ENCODE measurements around the gene CASP5.

The CASP5 gene

GRCh38 chr11:105023003-105023402 is at the start of gene CASP5:
Gene CASP5 (minus strand): TSS chr11:105023168. CDS start chr11:105023136, 32 bp downstream.
- TF ChIP-seq TEAD4 (IDR thresholded peaks at IDR 0.05) (no peak), EGR1 (IDR thresholded peaks at IDR 0.05) (no peak), FOXM1 (IDR thresholded peaks at IDR 0.05; ENCODE audit: borderline replicate concordance, low read depth) (no peak), USF1 (IDR thresholded peaks at IDR 0.05) (no peak), TCF12 (IDR thresholded peaks at IDR 0.05; ENCODE audit: low read depth) (no peak), REST (IDR thresholded peaks at IDR 0.05; ENCODE audit: low read depth) (no peak), YY1 (IDR thresholded peaks at IDR 0.05; ENCODE audit: low read depth) (no peak), CEBPB (IDR thresholded peaks at IDR 0.05) (no peak), EP300 (IDR thresholded peaks at IDR 0.05; ENCODE audit: borderline replicate concordance) (no peak), TAF1 (IDR thresholded peaks at IDR 0.05; ENCODE audit: low read depth) (no peak), RAD21 (IDR thresholded peaks at IDR 0.05; ENCODE audit: low read depth) (no peak), NFIC (IDR thresholded peaks at IDR 0.05) (no peak), ZBTB7A (IDR thresholded peaks at IDR 0.05; ENCODE audit: low read depth) (no peak), CREB1 (IDR thresholded peaks at IDR 0.05; ENCODE audit: low read depth) (no peak)
- TF ChIP-seq, protein P1, sequence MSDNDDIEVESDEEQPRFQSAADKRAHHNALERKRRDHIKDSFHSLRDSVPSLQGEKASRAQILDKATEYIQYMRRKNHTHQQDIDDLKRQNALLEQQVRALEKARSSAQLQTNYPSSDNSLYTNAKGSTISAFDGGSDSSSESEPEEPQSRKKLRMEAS (IDR thresholded peaks at IDR 0.05): no peak

DNA sequence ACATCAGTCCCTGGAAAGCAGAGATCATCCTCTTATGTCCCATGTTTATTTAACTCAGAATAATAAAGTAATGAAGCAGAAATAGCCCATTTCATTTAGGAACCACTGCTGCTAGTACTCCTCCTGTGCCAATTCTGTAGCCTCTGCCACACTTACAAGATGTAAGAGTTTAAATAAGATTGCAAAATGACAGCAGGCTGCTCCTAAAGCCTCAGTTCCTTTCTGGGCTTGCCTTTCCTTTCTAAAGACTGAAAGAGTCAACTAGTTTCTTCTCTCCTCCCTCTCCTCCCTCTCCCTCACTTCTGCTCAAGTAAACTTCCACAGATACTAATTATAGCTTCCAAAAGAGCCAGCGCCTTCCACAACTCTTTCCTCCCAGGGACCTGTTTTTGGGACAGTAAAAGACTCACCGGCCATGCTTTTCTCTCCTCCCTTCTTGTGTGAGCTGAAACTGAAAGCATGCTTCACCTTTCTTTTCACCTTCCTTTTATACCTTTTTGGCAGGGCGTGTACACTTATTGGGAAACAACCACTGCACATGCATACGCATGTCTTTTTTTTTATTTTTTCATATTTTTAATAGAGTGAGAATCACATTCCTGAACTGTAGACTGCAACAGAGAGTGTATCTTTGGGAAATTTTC is 48.2 kb upstream of the CASP5 start:
- TF ChIP-seq FOXM1 (IDR thresholded peaks at IDR 0.05; ENCODE audit: borderline replicate concordance, low read depth) (no peak), TAF1 (IDR thresholded peaks at IDR 0.05; ENCODE audit: low read depth) (no peak), TEAD4 (IDR thresholded peaks at IDR 0.05) (no peak), USF1 (IDR thresholded peaks at IDR 0.05) (no peak), REST (IDR thresholded peaks at IDR 0.05; ENCODE audit: low read depth) (no peak), RAD21 (IDR thresholded peaks at IDR 0.05; ENCODE audit: low read depth) (no peak)
- TF ChIP-seq, protein P1 (IDR thresholded peaks at IDR 0.05): no peak

- no peak for TF ChIP-seq TAF1 (IDR thresholded peaks at IDR 0.05; ENCODE audit: low read depth)
- TF ChIP-seq CREB1 (IDR thresholded peaks at IDR 0.05; ENCODE audit: low read depth): no peak
- no peak for TF ChIP-seq USF1 (IDR thresholded peaks at IDR 0.05)
- TF ChIP-seq CEBPB (IDR thresholded peaks at IDR 0.05): no peak
- no peak for TF ChIP-seq REST (IDR thresholded peaks at IDR 0.05; ENCODE audit: low read depth)
- TF ChIP-seq EGR1 (IDR thresholded peaks at IDR 0.05): no peak
- no peak for TF ChIP-seq NFIC (IDR thresholded peaks at IDR 0.05)
- TF ChIP-seq EP300 (IDR thresholded peaks at IDR 0.05; ENCODE audit: borderline replicate concordance): no peak
- TF ChIP-seq, protein P1 (IDR thresholded peaks at IDR 0.05): no peak
- TF ChIP-seq RAD21 (IDR thresholded peaks at IDR 0.05; ENCODE audit: low read depth): no peak
- no peak for TF ChIP-seq FOXM1 (IDR thresholded peaks at IDR 0.05; ENCODE audit: borderline replicate concordance, low read depth)
- TF ChIP-seq YY1 (IDR thresholded peaks at IDR 0.05; ENCODE audit: low read depth): no peak
- no peak for TF ChIP-seq TCF12 (IDR thresholded peaks at IDR 0.05; ENCODE audit: low read depth)
- no peak for TF ChIP-seq ZBTB7A (IDR thresholded peaks at IDR 0.05; ENCODE audit: low read depth)
- TF ChIP-seq TEAD4 (IDR thresholded peaks at IDR 0.05): no peak
Observed at GRCh38 chr11:105070306-105070705, 47.3 kb upstream of the CASP5 start.

All from Ishikawa (cell line).